CD4-positive, alpha-beta T cell treated with Interleukin-12 subunit alpha and Interleukin-12 subunit beta, for 1 hour (primary cell): ENCODE data around the gene FNDC3B.

Experiments
- DNase-seq: peaks from one replicate; pipeline ENCODE4 v3.0.0-alpha.2; 2020

The FNDC3B gene

DNA sequence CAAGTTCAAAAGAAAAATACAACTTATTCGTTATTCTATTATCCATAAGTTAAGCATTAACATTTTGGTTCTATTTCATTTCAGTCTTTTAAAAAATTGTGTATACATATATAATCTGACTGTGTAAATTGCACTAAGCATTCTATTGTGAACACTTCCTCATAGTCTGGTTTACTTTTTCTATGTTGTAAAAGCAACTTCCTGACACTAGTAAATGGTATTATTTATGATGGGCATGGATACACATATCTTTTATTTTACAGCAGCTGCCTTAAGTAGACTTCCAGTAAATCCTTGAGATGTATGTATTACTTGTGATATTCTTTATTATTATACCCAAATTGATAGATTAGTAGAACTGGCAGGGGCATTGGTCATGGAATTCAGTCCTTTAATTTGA, 58.2 kb downstream of the FNDC3B start:
- DNase-seq: no peak

DNA sequence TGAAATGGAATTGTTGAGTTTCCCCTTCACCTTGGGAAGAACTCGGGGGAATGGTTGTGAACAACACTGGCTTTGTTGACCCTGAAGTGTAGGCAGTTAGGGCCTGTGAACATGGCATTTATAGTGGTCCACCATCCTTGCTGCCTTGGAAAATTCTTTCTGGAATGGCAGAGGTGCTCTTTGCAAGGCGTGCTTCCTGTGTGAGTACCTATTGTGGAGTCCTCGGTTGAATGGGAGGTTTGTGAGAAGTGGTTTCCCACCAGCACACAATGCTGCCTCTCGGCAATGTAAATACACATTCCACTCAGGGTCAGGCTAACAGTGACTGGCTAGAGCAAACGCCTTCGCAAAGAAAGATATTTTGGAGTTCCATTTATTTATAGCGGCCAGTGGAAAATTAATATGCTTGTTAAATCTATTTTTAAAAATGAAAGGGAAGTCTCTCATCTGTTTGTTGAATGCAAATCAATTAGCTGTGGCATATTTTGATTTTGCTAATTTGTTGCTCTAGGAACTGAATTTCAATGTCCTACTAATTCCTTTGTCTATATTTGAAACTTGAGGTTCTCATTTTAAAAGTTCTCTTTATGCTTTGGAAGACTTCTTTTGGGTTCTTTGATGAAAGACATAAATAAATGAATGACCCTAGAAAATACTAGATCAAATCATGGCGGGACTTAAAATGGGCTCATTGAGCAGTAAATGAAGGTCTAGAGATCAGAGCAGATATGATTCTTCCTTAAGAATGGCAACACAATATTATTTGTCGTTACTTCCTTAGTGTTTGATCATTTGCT, 59.5 kb downstream of the FNDC3B start:
- no peak for DNase-seq

DNA sequence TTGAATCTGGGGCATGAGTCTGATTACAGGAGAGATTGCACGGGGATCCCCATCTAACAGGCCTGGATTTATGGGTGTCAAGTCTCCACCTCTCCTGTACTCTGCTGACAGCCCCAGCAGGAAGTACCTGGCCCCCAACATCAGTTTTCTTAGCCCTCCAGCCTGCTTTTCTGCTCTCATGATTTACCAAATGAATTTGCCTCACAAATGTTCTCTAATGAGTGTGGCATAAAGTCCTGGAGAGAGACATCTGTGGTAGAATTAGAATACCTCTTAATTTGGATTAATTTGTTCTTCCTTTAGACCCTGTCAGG, 60.1 kb downstream of the FNDC3B start:
- DNase-seq: no peak

DNA sequence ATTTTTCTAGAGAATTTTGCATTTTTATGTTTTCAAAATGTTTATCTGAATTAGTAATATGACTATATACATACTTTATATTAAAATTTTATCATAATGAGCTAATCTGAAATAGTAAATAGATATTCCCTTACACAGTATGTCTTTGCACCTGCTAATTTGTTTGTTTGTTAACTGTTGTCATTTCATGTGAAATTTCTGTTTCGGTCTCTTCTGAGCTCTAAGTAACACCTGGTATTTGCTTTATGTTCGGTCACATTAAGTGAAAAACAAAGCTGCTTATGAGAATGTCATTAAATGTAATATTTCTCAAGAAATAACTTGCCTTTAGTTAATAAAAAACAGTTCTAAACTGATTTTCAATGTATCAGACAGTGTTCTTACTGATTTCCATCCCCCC, 61.1 kb downstream of the FNDC3B start:
- no peak for DNase-seq

DNA sequence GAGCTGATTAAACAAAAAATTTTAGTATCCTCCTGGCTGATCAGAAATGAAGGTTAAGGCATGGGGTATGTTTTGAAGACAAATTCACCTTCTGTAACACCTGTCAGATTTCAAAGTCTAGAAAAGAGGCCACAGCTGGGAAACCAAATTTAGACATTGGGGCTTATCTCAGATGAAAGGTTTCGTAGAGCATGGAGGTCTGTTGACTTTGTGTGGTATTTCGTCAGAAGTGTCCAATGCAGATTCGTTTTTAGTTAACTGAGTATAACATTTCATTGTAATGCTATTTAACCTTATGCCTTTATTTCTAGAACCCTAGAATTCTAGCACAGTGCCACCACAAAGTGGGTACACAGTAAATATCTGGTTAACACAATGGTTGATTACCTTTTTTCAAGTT, 61.7 kb downstream of the FNDC3B start:
- no peak for DNase-seq

DNA sequence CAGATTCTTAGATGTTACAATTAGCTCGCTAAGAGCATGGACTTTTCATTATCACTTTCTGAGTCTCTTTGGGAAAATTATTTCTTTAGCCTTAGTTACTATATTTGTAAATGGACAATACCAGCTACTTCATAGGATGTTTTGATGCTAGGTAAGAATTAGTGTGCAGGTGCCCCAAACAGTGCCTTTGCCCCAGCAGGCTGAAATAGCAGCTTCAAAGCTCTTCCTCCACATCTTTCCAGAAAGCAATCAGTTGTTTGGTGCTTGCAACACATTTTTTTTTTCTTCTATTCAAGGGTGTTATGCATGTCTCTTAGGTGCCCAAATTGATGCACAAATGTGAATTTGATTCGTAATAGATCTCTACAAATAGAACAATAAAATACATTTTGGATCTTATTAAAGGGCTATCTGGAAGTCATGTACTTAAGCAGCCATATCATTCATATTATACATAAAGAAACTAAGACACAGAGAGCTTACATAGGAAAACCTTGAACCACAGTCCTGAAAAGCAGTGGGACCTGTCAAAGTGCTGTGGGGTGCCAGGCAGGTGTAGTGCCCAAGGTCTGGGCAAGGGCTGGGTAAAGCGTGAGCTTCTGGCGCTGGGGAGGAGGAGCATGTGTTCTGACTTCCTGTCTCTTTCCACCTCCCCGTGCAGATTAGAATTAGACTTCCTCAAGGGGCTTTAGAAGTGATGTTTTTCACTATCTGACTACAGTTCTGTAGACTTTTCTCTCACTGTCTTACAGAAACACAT, 62.9 kb downstream of the FNDC3B start:
- peak; percentile 57 for DNase-seq

DNA sequence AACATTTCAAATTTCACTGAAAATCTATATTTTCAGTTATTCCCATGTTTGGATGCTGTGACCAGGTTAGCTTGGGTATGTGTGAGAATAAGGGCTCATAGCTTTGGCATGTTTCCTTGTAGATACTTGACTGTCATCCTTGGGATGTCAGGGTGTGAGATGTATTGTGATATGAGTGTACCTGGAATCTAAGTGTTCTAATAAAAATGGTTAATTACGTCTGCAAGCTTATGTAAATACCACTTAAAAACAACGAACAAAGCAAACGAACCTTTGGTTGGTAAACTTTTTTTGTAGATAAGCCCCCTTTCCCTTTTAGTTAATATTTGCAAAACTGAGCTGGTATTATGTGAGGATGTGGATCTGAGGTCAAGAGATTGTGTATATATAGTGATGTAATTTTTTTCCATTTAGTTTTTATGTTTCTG, 63.5 kb downstream of the FNDC3B start:
- DNase-seq: no peak

DNA sequence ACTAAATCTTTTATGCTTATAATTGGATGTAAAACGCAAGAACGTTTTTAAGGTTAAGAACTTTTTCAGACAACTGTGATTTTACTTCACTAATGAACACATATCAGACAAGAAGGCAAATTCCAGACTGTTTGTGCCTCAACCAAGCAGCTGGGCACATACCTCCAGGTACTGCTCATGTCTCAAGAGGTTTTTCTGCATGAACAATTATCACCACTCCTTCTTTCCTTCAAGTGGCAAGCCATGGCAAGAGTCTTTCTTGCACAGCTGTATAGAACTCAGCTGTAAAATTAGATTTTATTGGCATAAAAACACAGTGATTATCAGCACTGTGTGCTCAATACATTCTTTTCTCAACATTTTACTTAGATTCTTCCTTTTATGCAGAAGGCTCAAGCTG, 64.3 kb downstream of the FNDC3B start:
- DNase-seq: no peak

DNA sequence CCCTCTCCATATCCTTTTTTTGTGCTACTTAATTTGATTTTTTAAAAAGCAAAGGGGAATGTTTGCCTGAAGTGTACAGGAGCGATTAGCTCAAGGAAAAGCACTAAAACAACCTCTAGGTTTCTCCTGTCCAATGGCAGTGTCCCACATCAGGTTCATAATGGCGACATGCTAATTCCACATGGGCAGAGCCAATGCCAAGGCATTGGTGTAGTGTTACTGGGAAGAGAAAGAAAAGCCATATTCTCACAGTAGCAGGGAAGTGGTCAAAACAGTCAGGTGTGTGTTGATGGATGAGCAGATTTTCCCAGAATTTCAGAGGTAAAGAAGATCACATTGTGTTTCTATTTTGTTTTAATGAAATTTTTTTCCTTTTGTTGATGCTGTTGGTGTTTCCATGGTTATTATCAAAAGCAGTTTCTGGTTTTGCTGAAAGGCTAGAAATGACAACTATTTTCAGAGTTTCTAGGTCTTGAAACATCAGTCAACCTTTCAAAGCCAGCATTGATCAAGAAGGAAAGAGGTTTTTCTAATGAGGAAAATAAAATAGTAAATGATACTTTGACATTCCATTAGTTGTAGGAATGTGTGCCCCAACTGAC, 65.2 kb downstream of the FNDC3B start:
- no peak for DNase-seq

DNA sequence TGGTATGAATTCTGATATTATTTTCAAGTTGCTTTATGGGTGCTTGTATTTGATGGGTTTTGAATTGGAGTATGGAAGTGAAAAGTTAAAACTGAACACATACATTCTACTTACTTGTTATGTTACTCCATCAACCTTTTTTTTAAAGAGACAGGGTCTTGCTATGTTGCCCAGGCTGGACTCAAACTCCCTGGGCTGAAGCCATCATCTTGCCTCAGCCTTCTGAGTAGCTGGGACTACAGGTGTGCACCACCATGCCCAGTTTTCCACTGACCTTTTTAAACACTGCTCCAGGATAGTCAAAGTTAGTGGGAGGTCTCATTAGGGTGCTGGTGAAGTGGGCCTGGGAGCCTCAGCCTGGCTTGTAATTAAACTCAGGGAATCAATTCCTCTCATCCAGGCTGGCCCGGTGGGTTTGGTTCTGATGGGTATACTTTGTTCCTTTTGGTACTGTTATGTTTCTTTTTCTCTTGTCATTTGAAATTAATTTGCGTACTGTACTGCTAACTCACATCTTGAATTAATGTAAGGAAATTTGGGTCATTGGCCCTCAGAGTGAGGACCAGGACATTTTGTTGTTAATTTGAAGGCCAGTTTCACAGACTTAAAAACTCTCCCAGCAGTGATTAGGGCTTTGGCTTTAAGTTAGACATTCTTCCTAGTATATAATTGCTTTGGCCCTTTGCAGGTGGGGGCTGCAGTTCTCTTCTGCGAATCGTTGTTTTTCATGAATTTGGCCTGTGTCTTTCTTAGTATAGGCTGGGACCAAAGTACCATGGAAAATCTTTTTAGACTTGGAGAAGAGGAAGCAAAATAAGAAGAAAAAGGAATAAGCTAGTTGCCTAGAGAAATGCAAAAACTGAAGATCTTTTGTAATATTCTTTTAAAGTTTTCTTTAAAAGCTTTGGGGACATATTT, 66.9 kb downstream of the FNDC3B start:
- no peak for DNase-seq

DNA sequence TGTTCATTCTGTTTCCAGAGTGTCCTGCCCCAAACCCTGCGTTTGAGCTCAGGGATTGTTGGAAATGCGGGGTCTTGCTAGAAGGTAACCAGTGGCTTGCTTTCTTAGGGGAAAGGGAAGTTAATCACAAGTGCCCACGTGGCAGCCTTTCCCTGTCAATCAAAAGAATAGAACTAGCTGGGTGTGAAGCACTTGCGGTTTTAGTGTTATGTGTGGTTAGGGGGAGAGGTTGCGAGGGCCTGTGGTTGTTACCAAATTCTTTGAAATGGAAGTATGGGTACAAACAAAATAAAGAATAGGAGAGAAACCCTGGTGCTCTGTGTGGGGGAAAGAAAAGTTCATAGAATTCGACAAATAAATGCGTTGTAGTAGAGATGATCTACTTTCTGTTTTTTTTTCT, 67.6 kb downstream of the FNDC3B start:
- peak; percentile 81 for DNase-seq

DNA sequence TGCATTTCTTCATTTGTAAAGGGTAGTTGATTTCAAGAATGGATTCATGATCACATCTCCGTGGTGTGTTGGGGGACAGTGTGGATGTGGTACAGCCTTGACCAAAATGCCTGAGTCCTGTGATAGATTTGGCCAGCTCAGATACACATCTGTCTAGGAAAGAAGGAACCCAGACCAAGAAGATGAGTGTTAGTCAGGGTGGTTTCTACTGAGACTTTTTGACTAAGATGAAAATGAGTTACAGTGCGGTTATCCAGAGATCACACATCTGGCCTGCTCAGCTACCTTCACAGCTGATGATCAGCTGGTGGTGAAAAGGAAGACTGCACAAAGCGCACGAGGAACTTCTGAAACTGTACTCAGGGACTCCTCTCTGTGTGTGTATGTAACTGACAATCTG, 68.0 kb downstream of the FNDC3B start:
- peak; percentile 71 for DNase-seq

DNA sequence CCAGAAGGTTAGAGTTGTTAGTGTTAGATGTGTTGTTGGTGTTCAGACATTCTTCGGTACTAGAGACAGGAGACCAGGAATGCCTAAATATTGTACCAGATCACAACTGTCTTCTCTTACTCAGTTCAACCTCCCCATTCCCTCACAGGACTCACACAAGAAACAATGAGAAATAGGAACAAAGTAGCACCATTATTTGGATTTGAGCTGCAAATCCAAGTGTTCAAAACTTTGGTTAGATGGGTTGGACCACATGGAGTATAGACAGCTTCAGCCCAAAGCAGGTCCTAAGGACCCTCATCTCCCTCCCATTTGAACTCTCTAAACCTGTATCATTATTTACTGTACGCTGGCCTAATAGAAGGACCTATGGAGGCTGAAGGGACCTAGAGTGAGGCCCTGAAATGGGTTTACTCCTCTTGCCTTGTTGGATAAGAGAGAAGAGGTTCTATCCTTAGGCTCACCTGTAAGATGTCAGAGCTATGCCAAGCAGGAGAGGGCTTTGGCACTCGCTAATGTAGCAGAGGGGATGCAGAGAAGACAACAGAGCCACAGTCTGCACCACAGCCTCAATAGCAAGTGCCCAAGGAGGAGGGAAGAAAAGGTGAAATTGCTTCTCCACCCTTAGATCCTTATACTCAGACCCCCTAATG, 70.9 kb downstream of the FNDC3B start:
- DNase-seq: no peak

DNA sequence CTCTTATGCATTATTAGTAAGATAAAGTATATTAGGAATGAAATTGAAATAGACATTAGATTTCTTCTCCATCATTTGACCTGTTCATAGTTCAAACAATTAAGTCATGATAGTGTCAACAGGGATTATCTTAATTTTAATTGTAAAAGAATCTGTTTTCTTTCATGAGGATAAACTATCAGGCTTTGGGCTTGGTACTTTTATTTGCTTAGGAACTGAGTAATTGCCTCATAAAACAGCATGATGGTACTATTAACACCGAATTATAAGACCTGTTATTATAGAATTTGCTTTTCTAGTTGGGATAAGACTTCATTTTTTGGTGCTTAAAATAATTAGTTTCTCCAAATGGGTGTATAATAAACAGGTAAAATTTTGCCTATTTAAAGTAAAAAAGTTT, 71.8 kb downstream of the FNDC3B start:
- no peak for DNase-seq

DNA sequence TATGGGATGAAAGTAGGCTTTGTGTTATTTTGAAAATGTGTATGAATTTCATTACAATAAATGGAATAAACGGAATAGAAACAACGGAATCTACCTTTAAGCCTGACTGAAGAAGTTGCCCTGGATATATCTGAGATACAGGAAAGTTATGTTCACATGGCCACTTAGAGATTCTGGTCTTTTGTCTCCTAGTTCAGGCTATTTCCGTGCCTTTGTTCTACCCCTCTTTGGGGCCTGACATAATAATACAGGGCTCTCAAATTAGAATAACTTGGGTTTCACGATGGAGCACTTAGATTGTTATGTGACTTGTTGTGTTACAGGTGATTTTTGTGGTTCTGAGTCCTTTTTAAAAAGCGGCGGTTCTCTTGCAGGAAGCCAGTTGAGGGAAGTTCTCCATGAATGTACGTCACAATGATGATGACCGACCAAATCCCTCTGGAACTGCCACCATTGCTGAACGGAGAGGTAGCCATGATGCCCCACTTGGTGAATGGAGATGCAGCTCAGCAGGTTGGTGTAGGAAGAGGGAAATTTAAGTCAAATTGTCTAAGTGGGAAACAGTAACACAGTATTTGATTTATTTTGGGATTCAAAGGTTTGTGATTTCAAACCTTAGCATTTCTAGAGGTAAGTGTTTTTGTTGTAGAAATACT, 72.8 kb downstream of the FNDC3B start:
- DNase-seq: no peak

DNA sequence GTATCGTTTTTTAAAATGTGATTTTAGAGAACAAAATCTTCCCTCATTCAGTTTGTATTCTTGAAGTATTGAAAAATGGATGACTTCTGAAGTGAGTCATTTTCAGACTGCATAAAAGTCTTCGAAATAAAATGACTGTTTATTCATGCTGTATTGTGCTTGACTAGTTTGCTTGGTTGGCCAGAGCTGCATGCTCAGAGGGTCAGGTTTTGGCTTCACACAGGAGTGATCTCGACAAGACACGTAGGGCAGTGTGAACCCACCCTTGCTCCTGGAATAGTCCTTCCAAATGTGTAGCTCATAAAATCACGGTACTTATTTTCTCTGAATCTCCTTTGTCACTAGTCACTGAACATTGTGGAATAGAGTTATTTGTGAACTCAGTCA, 73.3 kb downstream of the FNDC3B start:
- DNase-seq: no peak

DNA sequence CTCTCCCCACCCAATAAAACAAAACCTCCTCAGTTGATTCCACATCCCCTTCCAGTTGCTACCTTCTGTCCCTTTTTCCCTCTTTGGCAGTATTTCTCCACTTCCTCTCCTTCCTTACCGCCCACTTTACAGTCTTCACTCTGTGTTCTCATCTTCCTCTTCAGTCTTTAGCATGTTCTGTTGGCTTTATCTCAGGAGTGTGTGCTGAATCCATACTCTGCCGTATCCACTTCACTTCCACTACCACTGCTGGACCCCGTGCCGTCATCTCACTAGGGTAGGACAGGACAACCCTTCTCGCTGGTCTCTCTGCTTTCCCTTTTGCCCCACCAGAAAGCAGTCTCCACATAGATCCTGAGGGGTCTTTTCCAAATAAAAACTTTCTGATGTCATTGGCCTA, 74.3 kb downstream of the FNDC3B start:
- DNase-seq: no peak

DNA sequence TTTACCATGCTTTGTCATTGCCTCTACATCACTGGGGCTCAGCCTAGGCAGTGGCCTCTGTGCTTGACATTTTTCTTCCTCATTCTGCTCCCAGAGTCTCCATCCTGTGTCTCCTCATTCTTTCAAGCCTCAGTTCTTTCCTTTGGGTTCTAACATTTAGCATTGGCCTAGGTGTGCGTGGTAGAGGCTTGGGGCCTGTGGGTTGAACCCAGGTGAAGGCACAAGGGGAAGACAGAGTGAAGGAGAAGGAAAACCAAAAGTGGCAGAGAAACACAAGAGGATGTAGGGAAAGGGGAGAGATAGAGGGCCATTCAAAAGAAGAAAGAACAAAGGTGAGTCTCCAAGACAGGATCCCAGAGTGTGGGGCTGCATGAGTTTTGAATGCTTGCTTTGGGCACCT, 75.7 kb downstream of the FNDC3B start:
- DNase-seq: no peak

DNA sequence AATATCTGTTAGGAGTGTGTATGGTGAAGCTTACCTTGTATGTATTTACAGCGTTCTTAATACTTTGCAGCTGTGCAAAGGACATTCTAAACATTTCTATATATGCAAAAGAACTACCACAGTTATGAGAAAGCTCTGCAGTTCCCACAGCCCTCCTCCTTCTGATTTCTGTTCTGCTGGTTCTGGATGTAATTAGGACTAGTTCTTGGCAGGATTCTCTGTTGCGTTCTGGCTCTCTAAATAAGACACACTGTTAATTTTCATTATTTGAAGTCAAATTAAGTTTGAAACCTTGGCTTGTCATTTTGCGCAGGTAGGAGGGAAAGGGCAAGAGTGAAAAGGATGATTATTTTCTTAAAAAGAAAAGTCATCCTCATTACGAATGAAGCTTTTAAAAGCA, 76.4 kb downstream of the FNDC3B start:
- DNase-seq: no peak

DNA sequence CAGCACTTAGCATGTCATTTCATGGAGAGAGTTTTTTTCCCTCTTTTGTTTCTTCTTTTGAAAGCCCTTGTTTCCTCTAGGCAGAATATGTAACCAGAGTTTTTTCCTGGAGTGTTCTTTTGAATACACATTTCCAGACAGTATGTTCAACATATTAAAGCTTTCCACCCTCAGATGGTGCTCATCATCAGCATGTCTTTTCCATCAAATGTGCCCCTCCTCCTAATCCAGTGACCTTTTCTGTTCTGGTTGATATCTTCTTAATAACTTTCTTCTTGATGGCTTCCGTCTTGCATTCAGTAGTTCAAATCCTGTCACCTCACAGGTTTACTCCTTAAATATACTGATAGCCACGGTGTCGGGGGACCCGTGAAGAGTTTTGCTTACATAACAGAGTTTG, 78.6 kb downstream of the FNDC3B start:
- DNase-seq: no peak

DNA sequence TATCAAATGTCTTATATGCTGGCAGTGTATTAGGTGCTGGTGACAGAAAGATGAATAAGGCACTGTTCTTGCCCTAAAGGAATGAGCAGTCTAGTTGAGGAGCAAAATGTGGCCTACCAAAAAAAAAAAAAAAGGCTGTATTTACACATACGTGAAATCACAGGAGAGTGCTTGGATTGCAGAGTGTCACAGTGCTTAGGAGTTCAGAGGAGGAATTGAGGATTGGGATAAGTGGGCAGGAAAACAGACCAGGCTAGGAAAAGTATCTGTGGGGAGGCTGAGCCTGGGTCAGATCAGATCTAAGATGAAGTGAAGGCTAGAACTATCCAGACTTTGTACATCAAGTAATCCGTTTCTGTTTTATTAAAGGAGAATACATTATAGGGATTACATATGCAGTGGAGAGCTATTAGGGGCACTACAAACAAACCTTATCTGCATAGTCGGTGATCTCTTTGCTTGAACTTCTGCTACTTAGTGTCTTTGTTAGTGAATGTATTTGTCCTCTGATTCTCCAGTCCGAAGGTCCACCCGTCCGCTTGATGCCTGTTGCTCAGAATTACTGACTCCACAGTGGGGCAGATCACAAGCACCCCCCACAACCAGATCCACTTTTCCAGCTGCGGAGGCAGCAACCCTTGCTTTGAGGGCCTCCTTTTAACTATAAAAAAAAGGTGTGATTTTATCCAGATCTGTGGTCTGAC, 80.0 kb downstream of the FNDC3B start:
- DNase-seq: no peak

DNA sequence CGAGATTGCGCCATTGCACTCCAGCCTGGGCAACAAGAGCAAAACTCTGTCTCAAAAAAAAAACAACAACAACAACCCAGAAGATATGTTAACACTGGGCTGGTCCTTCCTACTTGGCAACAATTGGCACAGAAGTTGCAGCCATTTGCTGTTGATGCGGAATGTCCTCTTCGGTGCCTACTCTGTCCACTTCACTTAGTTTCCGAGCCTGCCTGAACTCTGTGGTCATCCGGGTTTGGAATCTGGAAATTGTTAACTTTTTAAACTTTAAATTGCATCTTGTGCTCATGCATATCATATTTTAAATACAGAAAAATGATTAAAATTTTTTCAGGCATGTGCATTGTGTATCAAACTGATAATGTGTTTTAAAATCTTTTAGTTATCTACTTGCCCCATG, 81.5 kb downstream of the FNDC3B start:
- no peak for DNase-seq
